ENCODE measurements around the gene LYPD1.

LYPD1 gene

DNA sequence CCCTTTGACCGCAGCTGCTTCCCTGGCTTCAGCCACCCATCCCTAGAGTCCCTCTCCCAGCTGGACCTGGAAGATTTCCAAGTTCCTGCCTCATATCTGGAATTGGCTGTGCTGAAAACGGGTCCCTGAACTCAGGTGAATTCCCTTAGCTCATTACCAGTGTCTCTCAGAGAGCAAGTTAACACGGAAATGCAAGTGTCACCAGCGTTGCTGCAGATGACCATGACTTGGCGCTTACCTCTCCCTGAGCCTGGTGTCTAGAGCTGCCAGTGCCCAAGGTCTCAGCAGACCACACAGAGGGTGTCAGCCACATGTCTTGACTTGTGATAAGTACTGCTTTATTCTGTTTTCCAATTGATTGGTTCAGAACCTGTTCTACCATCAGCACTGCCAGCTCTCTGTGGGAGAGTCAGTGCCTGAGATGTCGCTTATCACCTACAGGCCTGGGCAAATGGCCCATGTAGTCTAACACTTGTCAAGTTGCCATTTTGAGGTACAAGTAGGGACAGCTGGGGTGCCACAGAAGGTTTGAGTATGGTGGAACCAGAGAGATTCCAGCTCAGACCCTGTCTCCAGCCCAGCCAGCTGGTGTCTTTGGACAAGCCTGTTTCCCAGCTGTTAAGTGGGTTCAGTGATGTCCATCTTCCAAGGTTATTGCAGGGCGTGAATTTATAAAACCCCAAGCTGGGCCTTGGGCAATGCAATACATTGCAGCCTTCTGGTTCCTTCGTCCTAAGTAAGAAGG lies 48.7 kb downstream of the LYPD1 start:
- in situ Hi-C loops (cut with HindIII; ENCODE audit: low sequenced_read_pairs), result no loop called here
- no peak for DNase-seq (ENCODE audit: low read depth)
- no peak for TF ChIP-seq CTCF (IDR thresholded peaks at IDR 0.05; ENCODE audit: low read depth, low read length, missing control alignments)
- H3K4me3 ChIP-seq (ENCODE audit: low read depth, low read length), result no peak overlapping the region

- H3K4me3 ChIP-seq (ENCODE audit: low read depth, low read length), result no peak overlapping the region
- no peak for TF ChIP-seq CTCF (IDR thresholded peaks at IDR 0.05; ENCODE audit: low read depth, low read length, missing control alignments)
- in situ Hi-C loops (cut with HindIII; ENCODE audit: low sequenced_read_pairs), result no loop called here
- no peak for DNase-seq (ENCODE audit: low read depth)
Measured at GRCh38 chr2:132620115-132620514, 49.9 kb downstream of the LYPD1 start.

GRCh38 chr2:132618734-132619133 lies 51.3 kb downstream of the LYPD1 start:
- in situ Hi-C loops (cut with HindIII; ENCODE audit: low sequenced_read_pairs), result no loop called here
- no peak overlapping the region for H3K4me3 ChIP-seq (ENCODE audit: low read depth, low read length)
- no peak for DNase-seq (ENCODE audit: low read depth)
- TF ChIP-seq CTCF (IDR thresholded peaks at IDR 0.05; ENCODE audit: low read depth, low read length, missing control alignments), result no peak

- DNase-seq (ENCODE audit: low read depth), result no peak
- in situ Hi-C loops (cut with HindIII; ENCODE audit: low sequenced_read_pairs), result no loop called here
- H3K4me3 ChIP-seq (ENCODE audit: low read depth, low read length), result no peak overlapping the region
- TF ChIP-seq CTCF (IDR thresholded peaks at IDR 0.05; ENCODE audit: low read depth, low read length, missing control alignments), result no peak
Measured at GRCh38 chr2:132617989-132618388, 52.0 kb downstream of the LYPD1 start.

DNA sequence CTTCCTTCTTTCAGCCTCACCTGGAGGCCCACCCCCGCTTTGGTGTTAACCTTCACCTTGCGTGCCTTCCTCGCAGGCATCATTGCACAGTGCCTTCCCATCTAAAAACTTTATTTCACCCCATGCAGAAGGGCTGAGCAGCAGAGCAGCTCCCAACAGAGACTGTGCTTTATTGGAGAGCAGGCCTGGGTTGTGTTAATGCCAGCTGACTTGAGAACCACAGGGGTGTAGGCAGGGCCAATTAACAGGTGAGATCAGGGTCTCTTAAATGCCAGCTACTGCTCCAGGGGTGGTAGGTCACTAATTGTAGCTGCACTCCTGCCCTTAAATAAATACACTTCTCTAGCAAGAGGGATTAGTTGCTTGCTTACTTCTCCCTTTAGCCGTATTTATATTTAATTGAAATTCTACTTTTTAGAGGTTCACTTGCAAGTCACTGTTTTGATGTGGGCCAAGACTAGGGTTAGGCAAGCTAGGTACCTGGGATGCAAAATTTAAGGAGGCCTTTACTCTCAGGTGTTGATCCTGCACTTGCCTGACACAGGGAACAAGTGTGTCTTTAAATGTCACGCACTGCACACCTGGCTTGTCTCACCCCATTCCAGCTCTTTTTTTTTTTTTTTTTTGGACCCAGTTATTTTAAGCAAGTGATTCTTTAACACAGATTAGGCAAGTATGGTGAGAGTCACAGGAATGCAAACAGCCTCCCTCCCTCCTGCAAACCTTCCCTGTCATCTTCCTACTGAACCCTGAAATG lies 54.5 kb downstream of the LYPD1 start:
- in situ Hi-C loops (cut with HindIII; ENCODE audit: low sequenced_read_pairs), result no loop called here
- no peak for TF ChIP-seq CTCF (IDR thresholded peaks at IDR 0.05; ENCODE audit: low read depth, low read length, missing control alignments)

GRCh38 chr2:132611719-132612118 lies 58.3 kb downstream of the LYPD1 start:
- no peak for DNase-seq (ENCODE audit: low read depth)
- TF ChIP-seq CTCF (IDR thresholded peaks at IDR 0.05; ENCODE audit: low read depth, low read length, missing control alignments), result no peak
- in situ Hi-C loops (cut with HindIII; ENCODE audit: low sequenced_read_pairs), result no loop called here
- no peak overlapping the region for H3K4me3 ChIP-seq (ENCODE audit: low read depth, low read length)

More for the DNA sequence above, 54.5 kb downstream of the LYPD1 start:
- no peak overlapping the region for H3K4me3 ChIP-seq (ENCODE audit: low read depth, low read length)
- no peak for DNase-seq (ENCODE audit: low read depth)
